B cell (primary cell): ENCODE measurements around the gene TCIRG1. TPM values are rescaled to one million over a fixed set of nuclear protein-coding genes. Genes with fewer than 3 reads are reported as not detected.
A peak's percentile ranks its signal among the peaks of the same experiment; 100 is the strongest.

Experiments
- ATAC-seq: fragments of 200-7000 bp; cut with Tn5 transposase; one replicate; pipeline ENCODE4 v1.10.0; 2021; ENCODE audit warnings: low read depth, mild to moderate bottlenecking, moderate number of reproducible peaks, moderate library complexity
- CTCF ChIA-PET: fragments of 350-600 bp; sonication (Branson Sonifier 250); formaldehyde crosslinking; loops from one replicate; lab custom pipeline; 2021; ENCODE audit warnings: antibody characterized with exemption, inconsistent platforms; lab: Charles Lee
- POLR2A ChIA-PET: fragments of 350-600 bp; sonication (Branson Sonifier 250); formaldehyde crosslinking; loops from one replicate; lab custom pipeline; 2021; ENCODE audit warnings: antibody characterized with exemption; lab: Charles Lee
- DNase-seq: peaks from one replicate; pipeline ENCODE4 v3.0.0; 2013
- H2AFZ ChIP-seq: 2 replicates; pipeline ENCODE4 v1.6.1; 2012; ENCODE audit warnings: mild to moderate bottlenecking, low read depth, low read length; ENCODE audit not compliant: insufficient read depth, poor library complexity, severe bottlenecking
- H3K27ac ChIP-seq, 2 donors: 1 replicate in 1 of 2; 2 replicates in 1 of 2; pipeline ENCODE4 v1.5.1; 2012 to 2013; ENCODE audit warnings: low read length in 2 of 2, mild to moderate bottlenecking in 2 of 2, moderate library complexity in 1 of 2
- H3K27me3 ChIP-seq, 4 experiments: fragments of 200-600 bp in 1 of 4; sonication (generic) in 1 of 4; replicated peaks in 1 of 4; 1 replicate in 2 of 4; 2 replicates in 2 of 4; pipeline versions ENCODE4 v1.6.1 to v1.7.0; 2013 to 2016; ENCODE audit warnings: low read length in 3 of 4, mild to moderate bottlenecking in 2 of 4, mixed read lengths in 1 of 4, moderate library complexity in 1 of 4; ENCODE audit not compliant: insufficient read depth in 4 of 4, control insufficient read depth in 3 of 4; ENCODE audit errors: control extremely low read depth in 1 of 4
- H3K36me3 ChIP-seq, 2 experiments: replicated peaks in 1 of 2; 1 replicate in 1 of 2; 2 replicates in 1 of 2; pipeline versions ENCODE4 v1.6.1 to v1.7.1; 2013; ENCODE audit warnings: low read length in 1 of 2; ENCODE audit not compliant: insufficient read depth in 2 of 2, control insufficient read depth in 1 of 2; ENCODE audit errors: control extremely low read depth in 1 of 2, extremely low read depth in 1 of 2
- H3K4me1 ChIP-seq, 2 donors: fragments of 200-600 bp in 1 of 2; sonication (generic) in 1 of 2; 1 replicate in 1 of 2; 2 replicates in 1 of 2; pipeline versions ENCODE4 v1.5.1 to v1.6.1; 2013 to 2017; ENCODE audit warnings: low read length in 2 of 2; ENCODE audit not compliant: control insufficient read depth in 2 of 2, insufficient read depth in 2 of 2
- H3K4me2 ChIP-seq: replicated peaks from 2 replicates; pipeline ENCODE3; 2012; ENCODE audit warnings: mild to moderate bottlenecking, low read depth, low read length; ENCODE audit not compliant: poor library complexity, severe bottlenecking
- H3K4me3 ChIP-seq, 5 experiments: fragments of 200-600 bp in 1 of 5; sonication (generic) in 1 of 5; 1 replicate in 3 of 5; 2 replicates in 2 of 5; pipeline versions ENCODE4 v1.5.1 to v1.7.0; 2011 to 2016; ENCODE audit warnings: low read length in 4 of 5, mild to moderate bottlenecking in 4 of 5, low read depth in 2 of 5, control low read depth in 1 of 5, moderate library complexity in 1 of 5; ENCODE audit not compliant: insufficient read depth in 1 of 5; ENCODE audit errors: control extremely low read depth in 1 of 5, extremely low read depth in 1 of 5
- H3K79me2 ChIP-seq: fragments of 200-600 bp; sonication (generic); one replicate; pipeline ENCODE4 v1.6.0; 2016; ENCODE audit warnings: low read length; ENCODE audit not compliant: control insufficient read depth, insufficient read depth
- H3K9ac ChIP-seq: fragments of 200-600 bp; sonication (generic); 2 replicates; pipeline ENCODE4 v1.6.1; 2017; ENCODE audit warnings: mild to moderate bottlenecking, low read length, moderate library complexity
- H3K9me3 ChIP-seq, 3 donors: one replicate each; pipeline versions ENCODE4 v1.6.1 to v1.7.1; 2013; ENCODE audit warnings: low read length in 2 of 3; ENCODE audit not compliant: control insufficient read depth in 2 of 3, insufficient read depth in 1 of 3; ENCODE audit errors: control extremely low read depth in 1 of 3
- H4K20me1 ChIP-seq: 2 replicates; pipeline ENCODE4 v1.6.0; 2012; ENCODE audit warnings: mild to moderate bottlenecking, low read length; ENCODE audit not compliant: insufficient read depth, control insufficient read depth, poor library complexity, severe bottlenecking
- H3K27ac Mint-ChIP-seq: one replicate; pipeline ENCODE4 v1.8.0; 2021; ENCODE audit warnings: mixed read lengths
- H3K27me3 Mint-ChIP-seq: one replicate; pipeline ENCODE4 v1.8.0; 2021; ENCODE audit warnings: mixed read lengths
- H3K4me1 Mint-ChIP-seq: one replicate; pipeline ENCODE4 v1.8.0; 2021; ENCODE audit warnings: mixed read lengths
- H3K4me3 Mint-ChIP-seq: one replicate; pipeline ENCODE4 v1.8.0; 2021; ENCODE audit warnings: mixed read lengths
- H3K9me3 Mint-ChIP-seq: one replicate; pipeline ENCODE4 v1.8.0; 2022; ENCODE audit warnings: mixed read lengths; ENCODE audit not compliant: insufficient read depth
- CTCF ChIP-seq: fragments of 200-600 bp; IDR thresholded peaks from one replicate; pipeline ENCODE4 v1.8.0; 2022; ENCODE audit warnings: antibody characterized with exemption, mild to moderate bottlenecking
- EZH2 ChIP-seq: IDR thresholded peaks from 2 replicates; pipeline ENCODE4 v1.6.1; 2012; ENCODE audit warnings: borderline replicate concordance, low read depth, mild to moderate bottlenecking, moderate library complexity, low read length; ENCODE audit not compliant: insufficient read depth, poor library complexity, severe bottlenecking
- WGBS: methylation state at CpG from one replicate; pipeline ENCODE4 v1.1.5; 2013; ENCODE audit warnings: missing lambda C conversion rate; ENCODE audit not compliant: insufficient coverage; 5-methylcytosine and 5-hydroxymethylcytosine counted together
- intact Hi-C: fragments of 100-400 bp; cut with micrococcal nuclease; formaldehyde crosslinking; loops from one replicate; pipeline ENCODE4 v1.10.0; 2022
- polyA plus RNA-seq: library from polyadenylated mRNA; depleted of rRNA; stranded (reverse); fragments of >200 nt; gene quantifications from 2 replicates; pipeline ENCODE4 v1.2.3, GENCODE V29; 2012
- total RNA-seq, 2 donors: library from RNA; stranded (reverse); fragments of 120-200 nt in 1 of 2; gene quantifications; 1 replicate in 1 of 2; 2 replicates in 1 of 2; pipeline versions ENCODE4 v1.2.3 to v1.2.4, GENCODE V29; 2013 to 2022

The TCIRG1 gene
- total and polyA plus RNA-seq, 2 donors (not counting 1 experiment from before 2014, with no cell fraction given), result 305 to 725 TPM

GRCh38 chr11:68030318-68031143 lies 8.3 kb upstream of the TCIRG1 start, which contains the start of gene NDUFS8:
TSS of gene NDUFS8 (plus strand) at chr11:68030681. CDS start at chr11:68032152, 1,471 bp downstream.
- Histone ChIP-seq H3K27ac (peak within 1 kb of the TSS; percentile 57 to 78), H3K9ac (peak within 1 kb of the TSS; percentile 74), H3K4me3 (peak within 1 kb of the TSS; percentile 56 to 90 (median 81)), H3K36me3 (peaks cover 0 to 17% of the 10 kb centered on the region in 2 experiments), H3K9me3 (no peaks in the 10 kb centered on the region), H3K4me2 (peak within 1 kb of the TSS; percentile 99), H3K79me2 (peaks cover 21% of the 10 kb centered on the region), H3K27me3 (no peaks in the 10 kb centered on the region), H2AFZ (peak within 1 kb of the TSS; percentile 90), H4K20me1 (peaks cover 12% of the 10 kb centered on the region), H3K4me1 (peaks cover 12 to 20% of the 10 kb centered on the region in 2 donors)
- Mint-ChIP-seq H3K27me3 (no peaks in the 10 kb centered on the region), H3K4me3 (peak within 1 kb of the TSS; percentile 100), H3K4me1 (peaks cover 21% of the 10 kb centered on the region), H3K9me3 (no peaks in the 10 kb centered on the region), H3K27ac (peak within 1 kb of the TSS; percentile 94)
- intact Hi-C loops, result loop anchor here (1.0 to 10.0 kb wide), 6 partner anchors 10 to 434 kb away; partner anchors contain the start of genes C11orf24, CHKA, KMT5B and PPP6R3
- no peak for TF ChIP-seq CTCF
- no peak for TF ChIP-seq EZH2
- WGBS, result under 1% methylated on average over 53 of the region's 56 CpGs
- ChIA-PET CTCF (interaction anchor here (1.0 to 1.3 kb wide), 3 partner anchors 8 to 21 kb away, joined by 3 read pairs; partner anchors contain the start of genes ALDH3B1 and TCIRG1), POLR2A (interaction anchor here (2.2 kb wide), 1 partner anchor 9 kb away, joined by 15 read pairs; the partner anchor contains the start of gene TCIRG1)
- peak; percentile 98 for DNase-seq
- peak; percentile 96 for ATAC-seq
